Measurements from ENCODE around the gene KLF4. TPM values are rescaled to one million over a fixed set of nuclear protein-coding genes. Genes with fewer than 3 reads are reported as not detected.

KLF4 gene
- total RNA-seq, 1 donor from 2014 or later: 386 TPM

- DNase-seq (ENCODE audit: low spot score): no peak
Observed at GRCh38 chr9:107455425-107456135, 34.0 kb downstream of the KLF4 start.

- no peak for DNase-seq (ENCODE audit: low spot score)
Observed at GRCh38 chr9:107453479-107453878, 36.1 kb downstream of the KLF4 start.

- no peak for DNase-seq (ENCODE audit: low spot score)
Observed at GRCh38 chr9:107447834-107448233, 41.7 kb downstream of the KLF4 start.

- DNase-seq (ENCODE audit: low spot score): no peak
Observed at GRCh38 chr9:107447081-107447480, 42.5 kb downstream of the KLF4 start.

GRCh38 chr9:107446491-107446890 is 43.1 kb downstream of the KLF4 start:
- DNase-seq (ENCODE audit: low spot score): no peak

GRCh38 chr9:107443786-107444185 is 45.8 kb downstream of the KLF4 start:
- no peak for DNase-seq (ENCODE audit: low spot score)

- DNase-seq (ENCODE audit: low spot score): no peak
Observed at GRCh38 chr9:107439991-107440456, 49.5 kb downstream of the KLF4 start.

- no peak for DNase-seq (ENCODE audit: low spot score)
Observed at GRCh38 chr9:107438211-107439031, 51.1 kb downstream of the KLF4 start.

- peak; percentile 12 for DNase-seq (ENCODE audit: low spot score)
Observed at GRCh38 chr9:107437716-107438115, 51.9 kb downstream of the KLF4 start.

GRCh38 chr9:107435415-107435814 is 54.2 kb downstream of the KLF4 start:
- no peak for DNase-seq (ENCODE audit: low spot score)

Other genes with a start within 250 kb of the KLF4 start
- 165 TPM for gene RAD23B, start 206.5 kb downstream of the KLF4 start, total RNA-seq